HG03095 (cell line): ENCODE measurements around the gene COLEC12.
"Not testable (repeated sequence)": the region's sequence is repeated elsewhere in the genome, so short reads cannot be mapped to it uniquely, and the experiment has no call there.

Experiments used
- ATAC-seq: cut with Tn5 transposase; IDR thresholded peaks from one replicate; pipeline ENCODE4 v1.9.1; 2021; ENCODE audit warnings: moderate library complexity; ENCODE audit not compliant: unreplicated experiment

COLEC12 gene

DNA sequence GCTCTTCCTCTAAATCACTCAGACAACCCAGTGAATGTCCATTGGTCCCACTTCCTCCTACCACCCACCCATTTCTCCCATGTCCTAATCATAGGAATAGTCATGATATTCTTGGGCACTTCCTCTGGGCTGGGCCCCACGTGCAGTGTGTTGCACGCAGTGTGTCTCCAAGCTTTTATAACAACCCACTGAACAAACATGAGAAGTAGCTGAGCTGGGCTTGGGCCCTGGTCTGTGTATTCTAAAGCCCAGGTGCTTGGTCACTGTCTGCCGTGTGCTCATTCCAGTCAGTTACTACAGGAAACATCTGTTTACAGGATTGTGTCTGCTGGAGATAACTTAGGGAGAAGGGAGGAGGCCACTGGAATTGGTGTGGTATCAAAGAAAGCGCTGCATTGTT is 168.5 kb downstream of the COLEC12 start:
- ATAC-seq, result no peak

DNA sequence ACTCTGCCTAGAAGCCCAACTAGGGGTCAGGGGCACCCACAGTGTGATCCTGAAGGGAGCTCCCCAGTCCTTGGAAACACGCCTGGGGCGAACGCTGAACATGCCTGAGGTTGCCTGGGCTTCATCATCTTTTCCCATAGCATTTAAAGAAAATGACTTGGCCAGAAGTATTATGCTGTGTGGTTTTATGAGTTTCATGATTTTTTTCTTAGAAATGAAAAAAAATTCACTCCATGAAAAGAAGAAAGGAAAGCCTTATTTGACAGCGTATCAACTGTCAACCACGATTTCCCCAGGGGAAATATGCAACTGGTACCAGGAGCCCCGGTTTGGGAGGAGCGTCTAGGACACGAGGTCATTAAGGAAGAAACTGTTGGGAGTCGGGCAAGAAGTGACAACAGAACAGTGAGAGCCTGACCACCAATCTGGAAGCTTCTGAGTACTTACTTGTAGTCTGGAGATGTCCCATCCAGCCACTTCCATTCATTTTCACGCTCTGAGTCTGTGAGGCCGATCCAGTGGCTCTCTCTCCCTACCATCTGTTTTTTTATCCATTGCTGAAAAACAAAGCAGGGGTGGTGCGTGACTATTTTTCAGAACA is 169.2 kb downstream of the COLEC12 start:
- no peak for ATAC-seq

DNA sequence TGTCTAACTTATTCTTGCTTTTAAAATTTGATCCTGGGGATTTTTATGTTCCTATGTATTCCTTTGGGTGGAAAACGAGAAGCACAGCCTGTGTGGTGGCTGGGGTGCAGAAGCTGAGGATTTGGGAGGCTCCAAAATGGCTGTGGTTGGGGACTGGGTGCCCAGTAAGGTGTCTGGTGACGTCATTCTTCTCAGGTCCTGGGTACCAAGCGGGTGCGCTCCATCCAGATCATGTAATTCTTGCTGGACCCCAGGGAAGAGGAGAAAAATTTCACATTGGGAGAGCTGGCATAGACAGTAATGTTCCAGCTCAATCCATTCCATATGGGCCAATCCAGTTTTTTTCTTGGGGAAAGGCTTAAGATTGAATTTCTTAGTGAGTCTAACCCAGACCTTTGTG is 171.6 kb downstream of the COLEC12 start:
- no peak for ATAC-seq

DNA sequence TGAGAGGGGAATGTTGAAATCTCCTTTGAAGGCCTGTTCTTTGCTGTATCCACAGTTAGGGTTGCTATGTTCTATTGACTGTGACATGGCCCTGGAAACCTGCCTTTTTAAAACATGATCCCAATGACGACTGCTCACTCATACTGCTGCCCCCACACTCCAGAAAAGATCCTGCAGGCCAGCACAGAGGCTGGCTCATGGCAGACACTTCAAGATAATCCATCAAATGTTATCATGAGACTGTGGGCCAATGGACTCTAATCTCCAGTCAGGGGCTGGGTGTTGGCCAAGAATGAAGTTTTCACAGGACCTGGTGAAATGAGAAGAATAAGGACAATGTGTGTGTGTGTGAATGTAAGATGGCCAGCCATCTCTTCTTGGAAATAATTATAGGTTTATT is 173.7 kb downstream of the COLEC12 start:
- ATAC-seq, result no peak

DNA sequence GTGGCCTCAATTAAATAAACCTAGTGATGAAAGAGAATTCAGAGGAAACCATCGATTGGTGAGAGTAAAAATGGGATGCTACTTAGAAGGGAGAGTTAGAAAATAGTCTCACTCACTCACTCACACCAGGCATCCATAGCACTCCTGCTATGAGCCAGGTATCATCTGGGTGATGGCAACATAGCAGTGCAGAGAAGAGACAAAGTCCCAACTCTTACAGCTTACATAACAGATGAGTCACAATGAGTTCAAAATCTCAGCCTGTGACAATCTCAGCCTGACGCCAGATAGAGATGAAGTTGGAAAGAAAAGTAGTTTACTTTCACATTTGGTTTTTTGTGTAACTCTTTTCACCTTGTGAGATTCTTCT is 177.3 kb downstream of the COLEC12 start:
- ATAC-seq, result no peak

DNA sequence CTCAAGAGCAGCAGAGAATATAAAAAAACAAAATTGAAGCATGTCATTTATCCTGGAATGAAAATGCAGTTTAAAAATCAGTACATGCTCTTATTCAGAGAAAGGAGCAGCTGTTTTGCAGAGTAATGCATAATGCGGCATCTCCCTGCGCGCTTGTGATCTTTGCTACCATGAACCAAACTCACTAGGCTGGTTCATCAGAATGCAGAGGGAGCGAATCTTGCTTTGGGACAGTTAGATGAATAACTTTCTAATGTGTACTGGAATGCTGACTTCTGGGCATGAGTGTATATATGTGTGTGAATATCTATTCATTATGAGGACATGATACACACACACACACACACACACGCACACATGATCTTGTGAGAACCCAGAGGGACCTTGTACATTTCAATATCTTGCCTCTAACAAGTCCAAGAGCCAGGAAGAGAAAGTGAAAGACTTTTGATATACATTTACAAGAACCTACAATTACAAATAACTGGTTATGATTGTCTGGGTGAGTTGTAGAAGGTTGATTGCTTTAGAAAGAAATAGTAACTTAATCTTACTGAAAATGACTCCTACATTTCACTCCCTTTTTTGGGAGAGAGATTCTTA is 178.5 kb downstream of the COLEC12 start:
- ATAC-seq, result no peak

DNA sequence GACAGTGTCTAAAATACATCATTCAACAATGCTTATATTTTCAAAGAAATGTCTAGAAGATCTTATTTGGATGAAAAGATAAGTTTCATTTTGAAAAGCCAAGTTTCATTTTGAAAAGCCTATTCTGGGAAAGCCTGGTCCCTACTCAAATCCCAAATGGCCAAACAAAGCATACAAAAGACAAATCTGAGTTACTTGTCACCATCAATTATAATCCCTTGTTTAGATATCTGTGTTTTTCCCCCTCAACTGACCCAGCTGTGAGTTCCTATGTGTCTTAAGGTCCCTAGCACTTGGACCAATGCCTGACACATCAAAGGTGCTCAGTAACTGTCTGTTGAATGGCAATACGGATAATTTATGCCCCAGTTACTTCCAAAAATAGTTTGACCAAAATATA is 180.3 kb downstream of the COLEC12 start:
- ATAC-seq, result no peak

DNA sequence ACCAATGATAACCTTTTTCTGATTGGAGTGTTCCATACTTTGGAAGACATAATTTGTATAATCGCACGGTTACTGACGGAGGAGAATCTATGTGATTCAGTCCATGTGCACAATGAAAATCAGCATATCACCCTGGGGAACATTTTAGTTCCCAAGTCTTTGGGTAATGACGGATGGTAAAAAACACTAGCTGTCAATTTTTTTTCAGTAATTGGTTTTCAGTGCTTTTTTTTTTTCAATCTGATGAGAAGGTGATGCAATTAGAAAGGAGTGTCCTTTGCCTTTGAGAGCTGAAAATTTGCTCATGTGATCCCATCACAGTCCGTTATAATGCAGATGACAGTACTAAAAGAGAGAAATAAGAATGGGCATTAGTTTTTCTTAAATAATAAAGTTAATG is 180.8 kb downstream of the COLEC12 start:
- ATAC-seq, result no peak

DNA sequence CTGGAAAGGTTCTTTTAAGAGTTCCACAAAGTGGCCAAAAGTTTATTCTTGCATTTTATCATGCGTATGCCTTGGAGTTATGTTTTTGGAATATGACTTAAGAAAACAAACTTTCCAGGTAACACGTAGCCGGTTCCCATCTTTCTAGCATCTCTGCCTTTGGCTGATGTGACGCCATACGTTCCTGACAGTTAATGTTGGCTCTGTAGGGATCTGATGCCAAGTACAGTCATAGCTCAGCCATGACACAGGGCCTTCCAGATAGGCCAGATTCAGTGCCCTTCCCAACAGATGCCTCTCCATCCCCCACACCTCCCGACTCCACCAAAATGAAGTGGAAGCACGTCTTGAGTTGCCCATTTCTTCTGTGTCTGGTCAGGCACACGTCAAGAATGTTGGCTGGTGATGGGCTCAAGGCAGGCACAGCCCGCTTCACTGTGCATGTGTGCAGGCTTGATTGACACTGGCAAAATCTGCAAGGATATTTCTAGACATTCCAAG is 181.7 kb downstream of the COLEC12 start:
- no peak for ATAC-seq

DNA sequence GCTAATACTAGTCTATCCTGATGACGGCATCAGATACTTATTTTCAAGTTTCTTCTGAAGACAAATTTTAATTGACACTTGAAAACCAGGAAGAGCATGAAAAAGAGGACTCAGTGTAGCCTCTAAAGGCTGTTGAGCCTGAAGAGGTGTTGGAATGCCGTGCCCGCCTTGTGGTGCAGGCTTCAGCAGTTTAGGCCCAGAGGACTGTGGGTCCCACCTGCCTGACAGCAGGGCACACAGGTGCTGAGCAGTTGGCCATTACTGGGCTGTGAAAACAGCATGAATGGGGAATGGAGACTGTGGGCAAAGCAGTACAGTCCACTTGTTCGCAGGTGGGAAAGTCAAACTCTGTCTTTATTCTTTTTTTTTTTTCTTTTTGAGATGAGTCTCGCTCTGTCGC is 182.9 kb downstream of the COLEC12 start:
- ATAC-seq, result no peak

DNA sequence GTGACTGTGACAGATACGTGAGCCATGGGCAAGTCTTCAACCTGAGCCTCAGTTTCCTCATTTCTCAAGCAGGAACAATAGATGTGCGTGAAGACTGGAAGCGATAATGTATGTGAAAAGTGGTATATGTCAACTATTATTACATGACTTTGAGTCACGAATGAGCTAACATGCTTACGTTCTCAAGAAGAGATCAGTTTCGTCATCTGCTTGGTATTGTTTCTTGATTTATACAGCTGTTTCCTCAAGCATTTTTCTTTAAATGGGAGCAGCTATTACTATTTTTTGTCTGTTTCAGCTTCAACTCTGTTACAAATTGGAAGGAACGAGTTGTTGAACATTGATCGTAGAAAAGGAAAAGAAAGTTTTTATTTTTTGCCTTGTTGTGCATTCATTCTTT is 184.1 kb downstream of the COLEC12 start:
- ATAC-seq, result no peak

DNA sequence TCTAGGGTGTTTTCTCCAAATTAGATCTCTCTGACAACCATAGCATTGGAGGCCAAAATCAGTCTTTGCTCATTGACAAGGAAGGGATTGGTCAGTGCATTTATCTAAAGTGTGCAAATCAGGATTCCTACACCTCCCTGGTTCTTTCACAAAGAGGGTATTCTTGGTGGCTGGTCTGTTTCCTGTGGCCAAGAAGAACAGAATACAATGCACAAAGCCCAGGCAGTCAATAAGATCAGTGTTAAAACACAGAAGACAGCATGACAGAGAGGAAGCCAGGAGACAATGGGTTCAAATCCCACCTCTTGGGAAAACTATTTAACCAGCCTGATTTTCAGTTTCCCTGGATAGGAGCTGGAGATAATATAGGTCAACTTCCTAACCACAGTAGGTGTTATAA is 186.6 kb downstream of the COLEC12 start:
- no peak for ATAC-seq

DNA sequence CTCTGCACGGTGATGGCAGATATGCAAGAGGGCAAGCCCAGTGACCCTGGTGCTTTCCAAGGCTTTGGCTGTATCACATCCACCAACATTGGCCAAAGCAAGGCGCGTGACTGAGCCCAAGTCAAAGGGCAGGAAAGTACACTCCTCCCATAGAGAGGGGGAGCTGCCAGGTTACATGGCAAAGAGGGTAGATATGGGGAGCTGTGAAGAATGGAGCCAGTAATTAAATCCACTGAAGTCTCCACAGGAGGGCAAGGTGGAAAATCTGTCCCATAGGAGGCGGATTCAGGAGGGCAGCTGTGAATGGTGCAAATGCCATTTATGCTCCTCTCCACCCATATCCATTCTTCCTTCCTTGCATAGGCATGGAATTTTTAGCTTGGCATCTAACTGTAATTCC is 188.1 kb downstream of the COLEC12 start:
- ATAC-seq, result no peak

DNA sequence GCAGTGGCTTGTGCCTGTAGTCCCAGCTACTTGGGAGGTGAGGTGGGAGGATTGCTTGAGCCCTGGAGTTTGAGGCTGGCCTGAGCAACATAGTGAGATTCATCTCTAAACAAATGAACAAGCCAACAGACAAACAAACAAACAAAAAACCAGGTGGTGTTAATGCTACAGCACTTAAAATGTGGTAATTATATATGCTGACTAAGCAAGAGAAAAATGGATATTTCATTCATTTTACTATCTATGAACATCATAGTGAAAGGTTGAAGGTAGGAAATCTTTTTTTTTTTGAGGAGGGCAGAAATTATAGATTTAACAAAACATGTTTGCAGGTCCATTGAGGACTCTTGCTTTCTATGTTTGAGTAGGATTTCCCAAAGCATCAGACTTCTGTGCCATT is 190.5 kb downstream of the COLEC12 start:
- ATAC-seq, result no peak

DNA sequence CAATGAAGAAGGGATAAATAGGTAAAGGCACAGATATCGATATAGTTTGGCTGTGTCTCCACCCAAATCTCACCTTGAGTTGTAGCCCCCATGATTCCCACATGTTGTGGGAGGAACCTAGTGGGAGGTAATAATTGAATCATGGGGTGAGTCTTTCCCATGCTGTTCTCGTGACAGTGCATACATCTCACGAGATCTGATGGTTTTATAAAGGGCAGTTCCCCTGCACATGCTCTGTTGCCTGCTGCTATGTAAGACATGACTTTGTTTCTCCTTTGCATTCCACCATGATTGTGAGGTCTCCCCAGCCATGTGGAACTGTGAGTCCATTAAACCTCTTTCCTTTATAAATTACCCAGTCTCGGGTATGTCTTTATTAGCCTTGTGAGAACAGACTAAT is 192.4 kb downstream of the COLEC12 start:
- ATAC-seq, result not testable (repeated sequence)

DNA sequence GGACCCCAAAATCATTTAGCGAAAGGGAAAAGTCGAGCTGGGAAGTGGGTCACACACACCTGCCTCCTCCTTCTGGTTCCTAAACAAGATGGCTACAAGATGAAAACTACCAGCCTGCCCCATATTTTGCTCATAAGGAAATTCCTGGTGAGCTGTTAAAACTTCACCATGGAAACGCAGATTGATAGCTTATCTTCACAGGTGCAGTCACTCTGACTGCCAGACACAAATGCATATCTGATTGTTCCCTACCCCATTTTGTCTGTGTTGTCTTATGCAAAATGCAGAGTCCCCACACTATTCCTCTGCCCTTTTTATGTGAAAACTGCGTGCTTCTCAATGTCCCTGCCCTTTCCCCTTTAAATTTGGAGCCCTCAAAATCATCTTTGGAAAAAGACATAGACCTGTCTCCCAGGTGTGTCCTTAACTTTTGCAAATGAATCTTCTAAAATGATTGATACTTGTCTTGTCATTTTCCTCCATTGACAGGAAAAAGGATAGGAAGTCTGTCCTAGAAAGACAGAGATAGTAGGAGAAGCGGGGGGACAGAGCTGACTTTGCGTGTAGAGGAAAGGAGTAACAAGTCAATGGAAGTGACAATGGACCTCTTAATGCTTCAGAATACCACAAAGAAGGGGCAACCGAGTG is 193.8 kb downstream of the COLEC12 start:
- ATAC-seq, result no peak

DNA sequence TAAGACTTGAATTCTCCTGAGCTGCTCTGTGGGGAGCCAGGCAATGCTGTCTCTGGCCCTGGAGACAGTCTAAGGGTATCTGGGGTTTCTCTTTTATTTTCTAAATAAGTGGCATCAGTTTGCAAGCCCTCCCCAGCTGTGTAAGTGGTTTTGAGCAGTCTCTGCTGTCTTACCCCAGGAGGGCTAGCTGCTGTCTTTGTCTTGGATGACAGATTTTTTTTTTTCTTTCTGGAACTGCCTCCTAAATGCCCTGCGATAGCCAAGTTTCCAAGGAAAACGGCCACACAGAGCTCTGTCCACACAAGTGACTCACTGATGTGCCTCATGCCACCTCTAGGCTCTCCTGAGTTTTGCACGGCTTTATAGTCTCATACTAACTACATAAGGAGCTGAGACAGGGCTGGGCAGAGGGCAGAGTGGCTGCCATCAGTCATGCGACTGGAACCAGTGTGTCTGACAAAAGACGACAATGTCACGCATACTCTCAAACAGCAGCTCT is 195.4 kb downstream of the COLEC12 start:
- ATAC-seq, result no peak

DNA sequence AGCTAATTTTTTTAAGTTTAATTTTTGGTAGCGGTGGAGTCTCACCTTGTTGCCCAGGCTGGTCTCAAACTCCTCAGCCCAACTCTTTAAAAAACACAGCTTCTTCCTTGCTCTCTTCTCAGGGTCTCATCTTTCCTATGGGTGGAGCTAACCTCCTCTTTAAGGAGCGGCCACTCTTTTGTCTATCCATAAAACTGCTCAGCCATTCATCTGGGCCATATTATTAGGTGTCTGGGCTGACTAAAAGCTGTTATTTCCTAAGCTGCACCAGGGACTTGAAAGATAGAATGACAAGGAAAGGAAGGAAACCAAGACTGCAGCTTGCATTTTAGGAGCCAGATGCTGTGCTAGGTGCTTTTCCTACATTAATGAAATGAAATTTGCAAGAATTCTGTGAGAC is 196.9 kb downstream of the COLEC12 start:
- no peak for ATAC-seq

DNA sequence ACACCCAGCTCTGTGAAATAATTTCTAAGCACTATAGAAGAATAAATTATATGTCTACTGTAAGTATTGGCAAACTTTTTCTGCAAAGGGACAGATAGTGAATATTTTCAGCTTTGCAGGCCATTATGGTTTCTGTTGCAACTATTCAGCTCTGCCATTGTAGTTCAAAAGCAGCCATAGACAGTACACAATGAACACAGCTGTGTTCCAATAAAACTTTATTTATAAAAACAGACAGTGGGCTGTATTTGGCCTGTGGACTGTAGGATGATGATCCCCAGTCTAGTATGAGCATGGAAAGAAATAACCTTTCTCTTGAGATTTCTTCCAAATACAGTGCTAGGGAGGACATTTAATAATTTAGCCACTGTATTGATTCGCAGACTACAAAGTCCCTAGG is 197.5 kb downstream of the COLEC12 start:
- no peak for ATAC-seq

DNA sequence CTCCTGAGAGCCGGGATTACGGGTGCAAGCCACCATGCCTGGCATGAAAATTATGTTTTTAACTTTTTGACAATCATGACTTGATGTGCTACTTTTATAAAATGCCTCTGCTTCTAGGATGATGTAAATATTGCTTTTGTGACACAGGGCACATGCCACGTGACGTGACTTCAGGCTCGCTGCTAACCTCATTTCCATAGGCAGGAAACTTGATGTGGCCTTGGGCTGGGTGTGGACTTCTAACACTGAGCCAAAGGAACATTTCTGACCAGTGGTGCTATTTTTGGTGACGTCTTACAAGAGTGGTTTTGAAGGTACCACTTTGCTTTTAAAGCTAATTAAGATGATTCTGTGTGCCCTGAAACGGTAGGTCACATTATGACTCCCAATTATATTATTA is 198.4 kb downstream of the COLEC12 start:
- no peak for ATAC-seq

DNA sequence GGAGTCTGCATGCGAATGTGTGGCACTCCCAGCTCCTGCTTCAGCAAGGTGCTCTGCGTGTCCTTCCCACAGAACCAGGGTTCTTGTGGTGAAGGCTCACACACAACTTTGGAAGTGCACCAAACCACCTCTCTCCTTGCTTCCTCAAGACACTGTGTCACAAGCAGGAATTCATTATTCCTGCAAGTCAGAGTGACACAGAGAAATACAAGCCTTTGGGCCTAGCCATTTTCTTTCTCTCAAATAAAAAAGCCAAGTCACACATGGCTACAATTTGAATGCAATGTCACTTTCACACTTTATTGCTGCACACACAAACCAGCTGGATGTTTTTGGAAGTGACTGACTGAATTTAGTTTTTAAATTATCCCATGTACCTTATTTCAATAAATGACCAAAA is 202.6 kb downstream of the COLEC12 start:
- ATAC-seq, result no peak

DNA sequence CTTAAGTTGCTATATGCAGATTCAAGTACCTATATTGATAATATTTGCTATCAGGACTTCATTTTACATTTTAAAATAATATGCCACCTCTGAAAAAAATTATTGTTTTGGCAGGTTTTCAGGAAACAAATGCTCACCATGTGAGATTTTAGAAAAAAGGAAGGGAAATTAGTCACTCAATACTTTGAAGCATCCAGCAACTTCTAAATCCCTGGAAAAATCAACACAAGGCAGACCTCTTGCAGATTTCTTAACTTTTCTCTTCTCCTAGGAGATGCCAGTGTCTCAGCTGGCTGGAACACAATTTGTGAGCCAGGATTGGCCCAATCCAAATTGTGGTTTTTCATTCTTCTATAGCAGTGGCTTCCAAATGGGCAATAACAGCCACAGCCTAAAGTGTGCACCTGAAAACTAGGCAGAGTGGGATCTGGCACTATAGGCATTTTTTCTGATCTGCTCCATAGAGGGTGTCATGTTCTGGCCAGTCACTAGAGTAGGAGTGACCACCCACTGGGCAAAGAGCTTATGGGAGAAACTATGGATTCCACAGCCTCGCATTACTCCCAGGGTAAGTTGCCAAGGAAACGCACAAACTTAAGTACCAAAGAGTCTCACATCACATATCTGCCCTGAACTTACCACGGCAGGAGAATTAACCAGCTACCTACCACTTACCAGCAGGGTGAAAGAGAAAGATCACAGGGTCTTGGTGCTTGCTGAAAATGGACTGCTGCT is 204.6 kb downstream of the COLEC12 start:
- no peak for ATAC-seq
